Measurements from ENCODE around the gene CDC42SE1. TPM values are rescaled to one million over a fixed set of nuclear protein-coding genes. Genes with fewer than 3 reads are reported as not detected.

The CDC42SE1 gene
- total RNA-seq, 1 experiment from 2014 or later, result 81.2 TPM

- H3K36me3 ChIP-seq (ENCODE audit: control insufficient read depth, insufficient read depth, low read length), result peaks cover 21% of the 10 kb centered on the region
- no peaks in the 10 kb centered on the region for H3K9me3 ChIP-seq (ENCODE audit: control insufficient read depth, insufficient read depth, low read depth, low read length)
- ChIA-PET CTCF (no interaction called here), POLR2A (no interaction called here)
- H3K4me1 ChIP-seq (ENCODE audit: control insufficient read depth, insufficient read depth, low read length), result peaks cover 21% of the 10 kb centered on the region
- intact Hi-C loops (cut with micrococcal nuclease; ENCODE audit: unreplicated experiment) (no loop called here), in situ Hi-C loops (cut with HindIII; ENCODE audit: low pct_unique_long_range_greater_than_20kb, low sequenced_read_pairs) (no loop called here)
- peak overlapping the region; percentile 45; the same call in 1 of the 2 replicates for H3K27ac ChIP-seq (ENCODE audit: low read length)
- TF ChIP-seq POLR2AphosphoS5 (IDR thresholded peaks at IDR 0.05; ENCODE audit: low read depth, low read length), result no peak
- no peak for TF ChIP-seq REST (IDR thresholded peaks at IDR 0.05; ENCODE audit: insufficient read depth in 1 of 2, low read depth in 2 of 2, low read length in 1 of 2)
- TF ChIP-seq SIN3A (IDR thresholded peaks at IDR 0.05; ENCODE audit: borderline replicate concordance, insufficient read depth, low read depth, low read length), result no peak
- TF ChIP-seq TCF7L2 (IDR thresholded peaks at IDR 0.05; ENCODE audit: low read depth, low read length), result no peak
- TF ChIP-seq CTCF (IDR thresholded peaks at IDR 0.05), result no peak
- no TSS peak for BruUV-seq (replicated peaks)
- ATAC-seq (no peak), DNase-seq (ENCODE audit: low read depth, low spot score) (no peak)
- no peak overlapping the region for H3K4me3 ChIP-seq (ENCODE audit: low read depth in 2 of 2, low read length in 2 of 2)
- H3K27me3 ChIP-seq (ENCODE audit: control insufficient read depth, insufficient read depth, low read length), result no peaks in the 10 kb centered on the region
Observed at GRCh38 chr1:151055581-151055980, 3.8 kb downstream of the CDC42SE1 start.

- intact Hi-C loops (cut with micrococcal nuclease; ENCODE audit: unreplicated experiment), result no loop called here
- TF ChIP-seq SIN3A (IDR thresholded peaks at IDR 0.05; ENCODE audit: borderline replicate concordance, insufficient read depth, low read depth, low read length) (no peak), TCF7L2 (IDR thresholded peaks at IDR 0.05; ENCODE audit: low read depth, low read length) (no peak), CTCF (IDR thresholded peaks at IDR 0.05) (no peak), POLR2AphosphoS5 (IDR thresholded peaks at IDR 0.05; ENCODE audit: low read depth, low read length) (no peak), REST (IDR thresholded peaks at IDR 0.05; ENCODE audit: insufficient read depth in 1 of 2, low read depth in 2 of 2, low read length in 1 of 2) (no peak)
- CTCF ChIA-PET, result no interaction called here
- ATAC-seq (no peak), DNase-seq (ENCODE audit: low read depth, low spot score) (no peak)
- H3K27me3 ChIP-seq (ENCODE audit: control insufficient read depth, insufficient read depth, low read length), result no peaks in the 10 kb centered on the region
- POLR2A ChIA-PET, result no interaction called here
- H3K9me3 ChIP-seq (ENCODE audit: control insufficient read depth, insufficient read depth, low read depth, low read length), result no peaks in the 10 kb centered on the region
- H3K4me3 ChIP-seq (ENCODE audit: low read depth in 2 of 2, low read length in 2 of 2), result no peak overlapping the region
- BruUV-seq (replicated peaks), result no TSS peak
- H3K4me1 ChIP-seq (ENCODE audit: control insufficient read depth, insufficient read depth, low read length), result peaks cover 21% of the 10 kb centered on the region
- in situ Hi-C loops (cut with HindIII; ENCODE audit: low pct_unique_long_range_greater_than_20kb, low sequenced_read_pairs), result no loop called here
- H3K36me3 ChIP-seq (ENCODE audit: control insufficient read depth, insufficient read depth, low read length), result peaks cover 21% of the 10 kb centered on the region
- no peak overlapping the region; the same call in 1 of the 2 replicates for H3K27ac ChIP-seq (ENCODE audit: low read length)
Observed at GRCh38 chr1:151054971-151055547, 4.4 kb downstream of the CDC42SE1 start.

Data from Panc1 (cell line).